Activated naive CD4-positive, alpha-beta T cell treated with anti-CD3 and anti-CD28 coated beads for 36 hours (primary cell): ENCODE results near the gene MTUS2. TPM values are rescaled to one million over a fixed set of nuclear protein-coding genes. Genes with fewer than 3 reads are reported as not detected.
"Not testable (repeated sequence)": the region's sequence is repeated elsewhere in the genome, so short reads cannot be mapped to it uniquely, and the experiment has no call there.

Source experiments
- CTCF ChIA-PET: fragments of 350-600 bp; sonication (Branson Sonifier 250); formaldehyde crosslinking; loops from one replicate; lab custom pipeline; 2021; ENCODE audit warnings: antibody characterized with exemption; lab: Charles Lee
- DNase-seq: peaks from one replicate; pipeline ENCODE4 v3.0.0-alpha.2; 2020
- H3K27ac Mint-ChIP-seq: one replicate; pipeline ENCODE4 v1.8.0; 2021; ENCODE audit warnings: mild to moderate bottlenecking, mixed read lengths
- H3K27me3 Mint-ChIP-seq: one replicate; pipeline ENCODE4 v1.8.0; 2021; ENCODE audit warnings: low read depth, mixed read lengths
- H3K36me3 Mint-ChIP-seq: one replicate; pipeline ENCODE4 v1.8.0; 2021; ENCODE audit warnings: low read depth, mixed read lengths
- H3K4me1 Mint-ChIP-seq: one replicate; pipeline ENCODE4 v1.8.0; 2021; ENCODE audit warnings: low read depth, mixed read lengths
- H3K4me3 Mint-ChIP-seq: one replicate; pipeline ENCODE4 v1.8.0; 2021; ENCODE audit warnings: mild to moderate bottlenecking, moderate library complexity, mixed read lengths
- H3K9me3 Mint-ChIP-seq: one replicate; pipeline ENCODE4 v1.8.0; 2021; ENCODE audit warnings: mixed read lengths
- intact Hi-C: fragments of 100-400 bp; cut with micrococcal nuclease; formaldehyde crosslinking; loops from one replicate; pipeline ENCODE4 v1.15.1; 2023
- total RNA-seq, 2 experiments: library from RNA; stranded (reverse); gene quantifications; one replicate each; pipeline ENCODE4 v1.2.3, GENCODE V29; 2021

Gene MTUS2
- total RNA-seq, 2 experiments from 2014 or later, result not detected

DNA sequence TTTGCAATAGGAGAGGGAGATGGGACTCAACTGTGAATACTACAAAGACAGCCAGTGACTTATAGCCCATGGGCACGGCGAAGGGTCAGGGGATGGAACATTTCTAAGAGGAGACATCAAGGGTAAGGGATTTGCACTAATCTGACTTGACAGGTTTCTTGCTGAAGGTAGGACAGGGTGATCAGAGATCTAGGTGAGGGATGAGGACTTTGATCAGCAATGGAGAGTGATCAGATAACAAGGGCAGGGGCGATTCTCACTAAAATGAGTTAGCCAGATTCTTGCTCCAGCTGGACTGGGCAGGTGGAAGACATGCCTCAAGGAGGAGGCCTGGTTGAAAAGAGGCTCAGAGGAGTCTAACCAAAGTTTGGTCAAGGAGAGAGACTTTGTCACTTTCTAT is 566.1 kb downstream of the MTUS2 start:
- H3K4me1 Mint-ChIP-seq, result no peaks in the 10 kb centered on the region

DNA sequence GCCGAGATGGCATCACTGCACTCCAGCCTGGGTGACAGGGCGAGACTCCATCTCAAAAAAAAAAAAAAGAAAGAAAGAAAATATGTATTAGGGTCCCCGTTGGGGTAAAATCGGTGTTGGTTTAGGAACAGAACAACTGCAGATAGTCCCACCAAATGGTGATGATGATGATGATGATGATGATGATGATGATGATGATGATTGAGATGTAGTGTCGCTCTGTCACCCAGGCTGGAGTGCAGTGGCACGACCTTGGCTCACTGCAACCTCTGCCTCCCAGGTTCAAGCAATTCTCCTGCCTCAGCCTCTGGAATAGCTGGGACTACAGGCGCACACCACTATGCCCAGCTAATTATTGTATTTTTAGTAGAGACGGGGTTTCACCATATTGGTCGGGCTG is 570.5 kb downstream of the MTUS2 start:
- H3K36me3 Mint-ChIP-seq, H3K9me3 Mint-ChIP-seq, CTCF ChIA-PET, H3K4me1 Mint-ChIP-seq, intact Hi-C loops, DNase-seq, H3K27ac Mint-ChIP-seq, H3K4me3 Mint-ChIP-seq: not testable (repeated sequence)
- peaks cover 14% of the 10 kb centered on the region for H3K27me3 Mint-ChIP-seq

More for the DNA sequence above, 566.1 kb downstream of the MTUS2 start:
- intact Hi-C loops, result no loop called here
- no peaks in the 10 kb centered on the region for H3K9me3 Mint-ChIP-seq
- H3K4me3 Mint-ChIP-seq, result no peak overlapping the region
- no peak overlapping the region for H3K27ac Mint-ChIP-seq
- no peaks in the 10 kb centered on the region for H3K36me3 Mint-ChIP-seq
- H3K27me3 Mint-ChIP-seq, result peaks cover 3% of the 10 kb centered on the region
- CTCF ChIA-PET, result no interaction called here
- DNase-seq, result no peak

DNA sequence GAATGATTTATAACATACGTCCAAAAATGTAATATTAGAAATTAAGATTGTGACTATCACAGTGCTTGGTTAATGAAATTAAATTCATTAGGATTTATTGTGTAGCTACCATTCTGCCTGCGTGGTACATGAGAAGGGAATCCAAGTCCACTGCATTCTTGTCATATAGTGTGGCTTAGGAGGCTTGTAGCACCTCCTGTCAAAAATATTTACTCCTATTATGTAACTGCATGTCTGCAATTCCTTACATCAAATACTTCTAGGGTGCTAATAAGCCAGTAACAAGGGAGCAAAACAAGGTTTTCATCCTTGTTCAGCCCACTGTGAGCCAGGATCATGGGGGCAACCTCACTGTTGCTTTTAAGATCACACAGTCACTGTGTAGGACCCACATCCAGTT is 576.3 kb downstream of the MTUS2 start:
- DNase-seq, result no peak
- Mint-ChIP-seq H3K4me1 (no peaks in the 10 kb centered on the region), H3K36me3 (no peaks in the 10 kb centered on the region), H3K27me3 (peaks cover 21% of the 10 kb centered on the region), H3K4me3 (no peak overlapping the region), H3K9me3 (no peaks in the 10 kb centered on the region), H3K27ac (no peak overlapping the region)
- intact Hi-C loops, result no loop called here
- CTCF ChIA-PET, result no interaction called here

DNA sequence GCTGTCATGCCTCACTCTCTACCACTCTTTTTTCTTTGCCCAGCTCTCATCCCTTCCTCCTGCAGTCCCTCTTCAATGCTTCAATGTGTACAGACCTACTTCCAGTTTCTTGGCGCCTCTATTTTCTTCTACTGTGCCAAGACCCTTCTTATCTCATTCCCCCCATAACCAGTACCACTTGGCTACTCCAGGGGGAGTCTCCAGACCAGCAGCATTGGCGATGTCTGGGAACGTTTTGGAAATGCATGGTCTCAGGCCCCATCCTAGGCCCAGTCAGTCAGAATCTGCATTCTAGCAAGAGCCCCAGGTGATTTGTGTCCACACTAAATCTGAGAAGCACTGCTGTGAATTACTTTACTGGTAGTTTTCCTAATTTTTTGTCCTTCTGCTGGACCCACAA is 577.1 kb downstream of the MTUS2 start:
- no peak for DNase-seq
- no peaks in the 10 kb centered on the region for H3K4me1 Mint-ChIP-seq
- no peak overlapping the region for H3K4me3 Mint-ChIP-seq
- intact Hi-C loops, result no loop called here
- H3K36me3 Mint-ChIP-seq, result no peaks in the 10 kb centered on the region
- H3K27ac Mint-ChIP-seq, result no peak overlapping the region
- H3K27me3 Mint-ChIP-seq, result peaks cover 22% of the 10 kb centered on the region
- CTCF ChIA-PET, result no interaction called here
- no peaks in the 10 kb centered on the region for H3K9me3 Mint-ChIP-seq

DNA sequence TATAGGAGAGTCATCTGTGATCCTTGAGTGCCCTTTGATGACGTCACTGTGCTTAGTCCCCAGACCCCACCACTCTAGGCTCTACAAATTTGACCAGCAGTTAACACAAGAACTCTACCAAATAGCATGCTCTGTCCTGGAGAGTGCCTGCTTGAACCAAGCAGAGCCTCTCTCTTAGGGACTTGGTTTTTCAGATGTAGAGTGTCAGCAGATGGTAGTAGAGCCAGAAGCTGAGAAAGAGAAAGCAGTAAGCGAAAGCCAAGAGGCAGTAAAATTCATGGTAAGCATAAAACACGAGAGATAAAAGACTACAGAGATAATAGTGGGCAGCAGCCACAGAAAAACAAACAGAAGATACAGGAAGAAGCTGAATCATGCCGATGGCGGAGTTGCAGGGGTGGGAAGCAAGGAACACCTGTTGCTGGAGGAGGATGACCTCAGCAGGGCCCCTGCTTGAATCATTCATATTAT is 582.1 kb downstream of the MTUS2 start:
- no peak for DNase-seq
- H3K36me3 Mint-ChIP-seq, result no peaks in the 10 kb centered on the region
- no peaks in the 10 kb centered on the region for H3K9me3 Mint-ChIP-seq
- H3K4me3 Mint-ChIP-seq, result no peak overlapping the region
- no peaks in the 10 kb centered on the region for H3K4me1 Mint-ChIP-seq
- intact Hi-C loops, result no loop called here
- CTCF ChIA-PET, result no interaction called here
- no peak overlapping the region for H3K27ac Mint-ChIP-seq
- H3K27me3 Mint-ChIP-seq, result peaks cover 8% of the 10 kb centered on the region

DNA sequence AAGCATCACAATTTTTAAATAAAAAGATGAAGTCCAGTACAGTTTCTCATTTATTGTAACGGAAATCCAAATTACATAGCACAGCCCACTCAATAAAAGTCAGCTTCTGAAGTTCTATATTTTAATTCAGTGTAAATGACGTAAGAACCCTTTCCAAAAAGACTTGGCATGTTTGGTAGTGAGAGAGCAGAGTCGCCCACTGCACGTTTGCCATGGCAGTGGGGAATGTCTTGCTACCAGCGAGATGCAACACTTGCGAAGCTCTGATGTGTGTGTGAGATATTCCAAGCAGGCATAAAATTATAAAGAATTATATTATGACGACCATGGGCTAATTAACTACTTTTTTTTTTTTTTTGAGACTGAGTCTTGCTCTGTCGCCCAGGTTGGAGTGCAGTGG is 585.3 kb downstream of the MTUS2 start:
- H3K27ac Mint-ChIP-seq, result no peak overlapping the region
- H3K36me3 Mint-ChIP-seq, result no peaks in the 10 kb centered on the region
- DNase-seq, result no peak
- H3K27me3 Mint-ChIP-seq, result peaks cover 7% of the 10 kb centered on the region
- no peaks in the 10 kb centered on the region for H3K9me3 Mint-ChIP-seq
- H3K4me1 Mint-ChIP-seq, result no peaks in the 10 kb centered on the region
- H3K4me3 Mint-ChIP-seq, result no peak overlapping the region
- intact Hi-C loops, result no loop called here
- CTCF ChIA-PET, result no interaction called here

DNA sequence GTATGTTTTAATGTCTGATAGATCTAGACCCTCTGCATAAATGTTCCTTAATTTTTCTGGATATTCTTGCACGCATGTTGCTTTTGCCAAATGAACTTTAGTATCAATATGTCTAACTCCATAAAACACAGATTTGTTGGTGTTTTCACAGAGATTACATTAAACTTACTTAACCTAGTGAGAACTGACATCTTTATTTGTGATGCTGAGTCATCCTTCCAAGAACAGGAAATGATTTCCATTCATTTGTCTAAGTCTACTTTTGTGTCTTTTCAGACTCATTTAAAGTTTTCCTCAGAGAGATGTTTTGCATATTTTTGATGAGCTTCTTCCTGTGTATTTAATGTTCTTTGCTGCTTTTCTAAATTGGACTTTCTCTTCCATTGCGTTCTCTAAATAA is 591.3 kb downstream of the MTUS2 start:
- H3K9me3 Mint-ChIP-seq, result no peaks in the 10 kb centered on the region
- H3K4me3 Mint-ChIP-seq, result no peak overlapping the region
- DNase-seq, result no peak
- H3K36me3 Mint-ChIP-seq, result no peaks in the 10 kb centered on the region
- intact Hi-C loops, result no loop called here
- H3K27me3 Mint-ChIP-seq, result peaks cover 4% of the 10 kb centered on the region
- CTCF ChIA-PET, result no interaction called here
- no peak overlapping the region for H3K27ac Mint-ChIP-seq
- no peaks in the 10 kb centered on the region for H3K4me1 Mint-ChIP-seq

DNA sequence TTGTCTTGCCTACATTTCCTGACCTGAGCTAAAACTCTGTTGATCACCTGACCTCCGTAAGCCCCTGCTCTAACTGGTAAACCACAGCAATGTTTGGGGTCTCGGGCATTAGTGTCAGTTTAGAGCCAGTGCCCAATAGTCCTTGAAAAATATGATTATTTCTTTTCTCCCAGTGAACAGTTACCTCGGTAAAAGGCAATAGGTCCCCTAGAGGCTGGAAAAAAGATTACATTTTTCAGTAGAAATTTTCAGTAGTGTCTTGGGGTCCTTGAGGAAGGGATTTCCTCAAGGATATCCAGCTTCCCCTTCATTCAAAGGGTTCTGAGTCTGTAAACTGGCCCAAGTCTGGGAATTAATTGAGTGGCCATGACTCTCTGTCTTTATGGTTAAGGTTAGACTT is 597.9 kb downstream of the MTUS2 start:
- no peak for DNase-seq
- H3K27ac Mint-ChIP-seq, result no peak overlapping the region
- CTCF ChIA-PET, result no interaction called here
- H3K27me3 Mint-ChIP-seq, result peaks cover 16% of the 10 kb centered on the region
- no peaks in the 10 kb centered on the region for H3K4me1 Mint-ChIP-seq
- H3K9me3 Mint-ChIP-seq, result no peaks in the 10 kb centered on the region
- H3K4me3 Mint-ChIP-seq, result no peak overlapping the region
- intact Hi-C loops, result no loop called here
- H3K36me3 Mint-ChIP-seq, result no peaks in the 10 kb centered on the region

DNA sequence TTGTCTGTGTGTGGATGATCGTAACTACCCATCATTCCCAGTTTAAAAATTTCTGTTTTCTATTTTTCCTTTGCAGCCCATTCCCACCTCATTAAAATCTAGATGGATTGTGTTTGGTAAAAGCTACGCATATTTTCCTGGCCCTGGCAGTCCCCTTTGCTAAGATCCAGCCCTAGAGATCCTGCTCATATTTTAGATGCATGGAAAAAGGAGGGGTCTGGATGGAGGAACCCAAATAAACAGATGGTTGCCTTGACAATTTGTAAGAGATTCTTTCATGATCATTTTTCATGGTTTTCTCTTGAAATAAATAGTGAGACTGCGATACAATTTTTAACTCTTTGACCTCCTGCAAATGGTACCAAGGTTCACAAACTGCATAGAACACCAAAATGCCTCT is 601.0 kb downstream of the MTUS2 start:
- Mint-ChIP-seq H3K4me1 (no peaks in the 10 kb centered on the region), H3K27me3 (peaks cover 19% of the 10 kb centered on the region), H3K4me3 (no peak overlapping the region), H3K9me3 (no peaks in the 10 kb centered on the region), H3K36me3 (no peaks in the 10 kb centered on the region), H3K27ac (no peak overlapping the region)
- intact Hi-C loops, result no loop called here
- CTCF ChIA-PET, result no interaction called here
- no peak for DNase-seq

DNA sequence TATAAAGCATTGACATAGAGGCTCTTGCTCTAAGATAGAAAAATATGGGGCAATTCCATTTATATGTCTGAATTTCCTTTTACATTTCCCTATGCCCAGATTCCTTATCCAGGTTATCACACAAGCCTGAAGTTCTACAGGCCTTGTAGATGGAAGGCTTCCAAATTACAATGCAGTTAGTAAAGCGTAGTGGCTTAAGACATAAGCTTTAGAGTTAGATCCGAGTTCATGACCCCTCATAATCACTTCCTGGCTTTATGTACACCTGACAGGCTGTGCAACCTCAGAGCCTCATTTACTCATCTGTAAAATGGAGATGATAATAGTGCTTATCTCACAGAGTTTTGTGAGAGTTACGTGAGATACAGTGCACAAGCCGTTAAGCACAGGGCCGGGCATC is 601.9 kb downstream of the MTUS2 start:
- Mint-ChIP-seq H3K27ac (no peak overlapping the region), H3K4me1 (no peaks in the 10 kb centered on the region), H3K36me3 (no peaks in the 10 kb centered on the region), H3K27me3 (peaks cover 28% of the 10 kb centered on the region), H3K9me3 (no peaks in the 10 kb centered on the region), H3K4me3 (no peak overlapping the region)
- intact Hi-C loops, result no loop called here
- DNase-seq, result no peak
- CTCF ChIA-PET, result no interaction called here

DNA sequence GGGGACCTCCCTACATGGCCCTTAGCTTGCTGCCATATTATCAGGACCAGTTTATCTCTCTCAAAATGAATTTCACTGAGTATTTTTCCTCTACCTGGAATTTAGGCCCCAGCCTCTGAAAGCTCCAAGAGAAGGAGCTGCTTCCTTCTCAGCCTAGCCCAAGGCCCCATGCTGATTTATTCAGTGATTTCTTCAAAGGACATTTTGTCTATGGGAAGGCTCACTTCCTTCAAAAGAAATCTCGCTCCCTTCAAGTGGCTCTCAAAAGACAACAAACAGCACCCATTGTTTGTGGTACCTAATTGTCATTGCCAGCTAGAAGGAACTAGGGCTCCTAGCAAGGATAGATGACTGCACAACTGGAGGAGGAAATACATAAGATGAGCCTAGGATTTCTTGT is 602.9 kb downstream of the MTUS2 start:
- intact Hi-C loops, result no loop called here
- H3K36me3 Mint-ChIP-seq, result no peaks in the 10 kb centered on the region
- no peak overlapping the region for H3K27ac Mint-ChIP-seq
- no peaks in the 10 kb centered on the region for H3K4me1 Mint-ChIP-seq
- H3K27me3 Mint-ChIP-seq, result peaks cover 33% of the 10 kb centered on the region
- no peak overlapping the region for H3K4me3 Mint-ChIP-seq
- CTCF ChIA-PET, result no interaction called here
- no peak for DNase-seq
- H3K9me3 Mint-ChIP-seq, result no peaks in the 10 kb centered on the region

DNA sequence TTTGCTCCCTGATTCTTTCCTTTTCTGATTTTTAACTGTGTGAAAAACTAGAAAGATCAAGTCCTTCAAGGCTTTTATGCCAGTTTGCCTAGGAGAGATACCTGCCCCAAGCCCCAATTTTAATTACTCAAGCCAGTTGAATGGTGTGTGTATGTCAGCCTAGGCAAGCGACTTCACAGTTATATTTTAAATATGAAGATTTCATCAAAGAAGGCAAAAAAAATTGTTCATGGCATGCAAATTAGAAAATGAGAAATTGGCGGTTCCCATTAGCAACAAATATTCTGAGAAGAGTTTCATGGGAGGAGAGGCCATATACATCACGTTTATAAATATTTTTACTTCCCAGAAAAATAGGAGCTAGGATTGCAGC is 607.8 kb downstream of the MTUS2 start:
- Mint-ChIP-seq H3K27ac (no peak overlapping the region), H3K9me3 (no peaks in the 10 kb centered on the region), H3K27me3 (peaks cover 44% of the 10 kb centered on the region), H3K4me1 (peaks cover 7% of the 10 kb centered on the region), H3K36me3 (no peaks in the 10 kb centered on the region), H3K4me3 (no peak overlapping the region)
- intact Hi-C loops, result no loop called here
- CTCF ChIA-PET, result no interaction called here
- no peak for DNase-seq

DNA sequence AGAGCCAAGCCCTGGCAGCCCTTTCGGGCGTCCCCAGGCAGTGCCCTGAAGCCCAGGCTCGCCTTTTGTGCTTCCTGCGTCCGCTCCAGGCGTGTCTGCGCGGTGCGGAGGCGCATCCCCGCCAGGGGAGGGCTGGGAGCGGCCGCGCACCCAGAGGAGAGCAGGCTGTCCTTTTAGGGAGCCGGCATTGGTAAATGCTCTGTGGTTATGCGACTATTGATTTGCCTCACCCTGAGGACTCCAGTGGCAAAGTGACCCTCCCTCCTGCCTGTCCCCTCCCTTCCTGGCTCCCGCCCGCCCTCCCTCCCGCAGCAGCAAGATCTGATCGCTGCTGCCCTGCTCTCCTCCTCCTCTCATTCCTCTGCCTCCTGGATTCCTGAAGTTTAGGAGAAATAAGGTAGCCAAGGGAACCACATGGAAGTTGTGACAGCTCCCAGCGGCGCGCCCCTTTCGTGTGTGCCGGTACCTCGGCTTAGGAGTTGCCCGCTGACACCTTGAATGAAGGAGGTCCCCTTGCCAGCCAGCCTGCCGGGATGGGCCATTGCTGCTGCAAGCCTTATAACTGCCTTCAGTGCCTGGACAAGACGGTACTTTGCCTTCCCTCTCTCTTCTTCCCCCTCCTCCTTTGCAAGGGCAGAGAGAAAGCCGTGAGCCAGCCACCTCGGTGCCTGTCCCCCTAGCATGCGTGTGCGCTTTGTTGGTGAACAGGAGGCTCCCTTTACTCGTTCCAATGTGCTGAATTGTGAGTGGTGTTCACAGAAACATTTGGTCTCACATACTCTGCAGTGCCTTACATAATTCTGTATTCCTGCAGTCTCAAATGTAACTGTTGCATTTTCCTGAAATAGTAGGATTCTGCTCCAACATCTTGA is 608.4 kb downstream of the MTUS2 start:
- Mint-ChIP-seq H3K27ac (no peak overlapping the region), H3K36me3 (no peaks in the 10 kb centered on the region), H3K9me3 (no peaks in the 10 kb centered on the region), H3K4me1 (peaks cover 7% of the 10 kb centered on the region), H3K27me3 (peaks cover 44% of the 10 kb centered on the region), H3K4me3 (no peak overlapping the region)
- DNase-seq, result no peak
- intact Hi-C loops, result no loop called here
- CTCF ChIA-PET, result no interaction called here
